GM15510 (cell line): Measurements from ENCODE around the gene GPRIN3.

Experiments used
- POLR2A ChIP-seq: IDR thresholded peaks from 3 replicates; pipeline ENCODE4 v1.6.1; 2011; ENCODE audit warnings: borderline replicate concordance; ENCODE audit not compliant: insufficient read length; ENCODE audit errors: extremely low read depth

Gene GPRIN3

GRCh38 chr4:89301902-89302301, 5.7 kb downstream of the GPRIN3 start:
- no peak for TF ChIP-seq POLR2A

GRCh38 chr4:89301003-89301402, 6.6 kb downstream of the GPRIN3 start:
- TF ChIP-seq POLR2A, result no peak

- no peak for TF ChIP-seq POLR2A
Measured at GRCh38 chr4:89300499-89300898, 7.1 kb downstream of the GPRIN3 start.

- no peak for TF ChIP-seq POLR2A
Measured at GRCh38 chr4:89300060-89300459, 7.5 kb downstream of the GPRIN3 start.

- no peak for TF ChIP-seq POLR2A
Measured at GRCh38 chr4:89299153-89299791, 8.3 kb downstream of the GPRIN3 start.

GRCh38 chr4:89298788-89299152, 8.8 kb downstream of the GPRIN3 start:
- no peak for TF ChIP-seq POLR2A

GRCh38 chr4:89298155-89298554, 9.4 kb downstream of the GPRIN3 start:
- no peak for TF ChIP-seq POLR2A

GRCh38 chr4:89296896-89297295, 10.7 kb downstream of the GPRIN3 start:
- TF ChIP-seq POLR2A, result no peak

GRCh38 chr4:89296399-89296798, 11.2 kb downstream of the GPRIN3 start:
- no peak for TF ChIP-seq POLR2A

GRCh38 chr4:89295415-89295927, 12.1 kb downstream of the GPRIN3 start:
- TF ChIP-seq POLR2A, result no peak

- no peak for TF ChIP-seq POLR2A
Measured at GRCh38 chr4:89294573-89295269, 12.9 kb downstream of the GPRIN3 start.

- TF ChIP-seq POLR2A, result no peak
Measured at GRCh38 chr4:89293299-89293698, 14.3 kb downstream of the GPRIN3 start.

GRCh38 chr4:89290727-89291516, 16.7 kb downstream of the GPRIN3 start:
- no peak for TF ChIP-seq POLR2A

- no peak for TF ChIP-seq POLR2A
Measured at GRCh38 chr4:89289312-89289711, 18.3 kb downstream of the GPRIN3 start.

- no peak for TF ChIP-seq POLR2A
Measured at GRCh38 chr4:89288430-89288829, 19.2 kb downstream of the GPRIN3 start.
